ENCODE data around the gene ADM2. TPM values are rescaled to one million over a fixed set of nuclear protein-coding genes. Genes with fewer than 3 reads are reported as not detected.
"Not testable (repeated sequence)": the region's sequence is repeated elsewhere in the genome, so short reads cannot be mapped to it uniquely, and the experiment has no call there.

The ADM2 gene
- total RNA-seq, 2 donors from 2014 or later: 25.5 to 28.8 TPM

DNA sequence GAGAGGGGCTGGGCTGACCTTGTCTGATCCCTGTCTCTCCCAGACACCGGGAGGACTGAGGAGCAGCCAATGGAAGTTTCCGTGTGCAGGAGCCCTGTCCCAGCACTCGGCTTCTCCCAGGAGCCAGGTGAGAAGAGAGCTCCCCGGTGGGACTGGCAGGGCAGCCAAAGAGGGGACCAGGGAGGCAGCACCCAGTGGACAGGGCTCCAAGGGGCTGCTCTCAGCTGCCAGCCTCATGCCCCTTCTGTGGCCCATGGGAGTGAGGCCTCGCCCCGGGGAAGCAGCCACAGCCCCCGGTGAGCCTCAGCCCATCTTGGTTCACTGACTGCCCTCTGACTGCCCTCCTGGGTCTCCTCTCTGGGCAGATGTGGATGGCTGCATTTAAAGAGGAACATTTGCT lies 37.3 kb downstream of the ADM2 start:
- Mint-ChIP-seq H3K4me1 (ENCODE audit: low read depth) (peaks cover 25% of the 10 kb centered on the region), H3K27me3 (ENCODE audit: low read depth) (no peaks in the 10 kb centered on the region), H3K36me3 (ENCODE audit: insufficient read depth in 2 of 2) (peaks cover 3 to 29% of the 10 kb centered on the region in 2 donors), H3K9me3 (no peaks in the 10 kb centered on the region), H3K27ac (no peak overlapping the region), H3K4me3 (no peak overlapping the region)
- no peak for ATAC-seq (replicated peaks in 1 of 2)
- no peak for DNase-seq

DNA sequence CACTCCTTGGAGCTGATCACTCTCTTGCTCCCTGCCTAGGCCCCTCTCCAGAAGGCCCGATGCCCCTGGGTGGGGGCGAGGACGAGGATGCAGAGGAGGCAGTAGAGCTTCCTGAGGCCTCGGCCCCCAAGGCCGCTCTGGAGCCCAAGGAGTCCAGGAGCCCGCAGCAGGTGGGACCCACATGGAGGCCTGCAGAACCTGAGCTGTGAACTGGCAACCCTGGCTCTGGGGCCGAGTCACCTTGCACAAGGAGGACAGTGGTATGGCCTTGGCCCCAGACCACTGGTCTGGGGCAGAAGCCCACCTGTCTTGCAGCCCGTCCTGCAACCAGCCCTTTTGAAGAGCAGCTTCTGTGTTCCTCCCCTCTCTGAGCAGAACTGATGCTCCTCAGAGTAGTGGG lies 37.8 kb downstream of the ADM2 start:
- ATAC-seq (replicated peaks in 1 of 2): no peak
- H3K27me3 Mint-ChIP-seq (ENCODE audit: low read depth): no peaks in the 10 kb centered on the region
- peaks cover 24% of the 10 kb centered on the region for H3K4me1 Mint-ChIP-seq (ENCODE audit: low read depth)
- H3K9me3 Mint-ChIP-seq: no peaks in the 10 kb centered on the region
- no peak overlapping the region for H3K4me3 Mint-ChIP-seq
- no peak overlapping the region for H3K27ac Mint-ChIP-seq
- no peak for DNase-seq
- H3K36me3 Mint-ChIP-seq (ENCODE audit: insufficient read depth in 2 of 2): peaks cover 3 to 27% of the 10 kb centered on the region in 2 donors

DNA sequence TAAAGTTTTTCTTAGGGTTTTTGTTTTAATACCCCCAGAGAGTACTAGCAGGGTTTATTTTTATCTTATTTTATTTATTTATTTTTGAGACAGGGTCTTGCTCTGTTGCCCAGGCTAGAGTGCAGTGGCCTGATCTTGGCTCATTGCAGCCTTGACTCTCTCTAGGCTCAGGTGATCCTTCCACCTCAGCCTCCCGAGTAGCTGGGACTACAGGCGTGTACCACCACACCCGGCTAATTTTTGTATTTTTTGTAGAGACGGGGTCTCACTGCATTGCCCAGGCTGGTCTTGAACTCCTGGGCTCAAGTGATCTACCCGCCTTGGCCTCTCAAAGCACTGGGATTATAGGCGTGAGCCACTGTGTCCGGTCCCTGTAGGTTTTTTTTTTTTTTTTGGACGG lies 38.8 kb downstream of the ADM2 start:
- H3K27me3 Mint-ChIP-seq (ENCODE audit: low read depth); H3K27ac Mint-ChIP-seq; H3K4me3 Mint-ChIP-seq; ATAC-seq (replicated peaks in 1 of 2); DNase-seq; H3K9me3 Mint-ChIP-seq: not testable (repeated sequence)
- H3K36me3 Mint-ChIP-seq (ENCODE audit: insufficient read depth in 2 of 2): peaks cover 4 to 24% of the 10 kb centered on the region in 2 donors
- peaks cover 25% of the 10 kb centered on the region for H3K4me1 Mint-ChIP-seq (ENCODE audit: low read depth)

DNA sequence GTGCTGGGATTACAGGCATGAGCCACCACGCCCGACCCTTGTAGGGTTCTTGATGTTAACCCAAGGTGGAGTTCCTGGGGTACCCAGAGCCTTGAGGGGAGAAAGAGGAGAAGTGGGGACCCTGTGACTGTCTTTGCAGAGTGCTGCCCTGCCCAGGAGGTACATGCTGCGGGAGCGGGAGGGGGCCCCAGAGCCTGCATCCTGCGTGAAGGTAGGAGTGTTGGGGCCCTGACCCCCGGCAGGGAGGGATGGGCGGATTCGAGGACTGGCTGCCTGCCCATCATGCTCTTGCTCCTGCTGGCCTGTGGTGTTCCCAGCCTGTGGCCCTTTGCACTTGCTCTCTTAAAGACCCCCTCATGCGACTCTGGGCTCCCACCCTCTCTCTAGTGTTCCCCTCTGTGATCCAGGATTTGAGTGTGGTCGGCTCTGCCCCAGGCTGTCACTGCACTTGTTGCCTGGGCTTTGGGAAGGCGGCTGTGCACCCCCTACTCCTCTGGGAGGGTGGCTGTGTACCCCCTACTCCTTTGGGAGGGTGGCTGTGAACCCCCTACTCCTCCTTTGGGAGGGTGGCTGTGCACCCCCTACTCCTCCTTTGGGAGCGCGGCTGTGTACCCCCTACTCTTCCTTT lies 39.6 kb downstream of the ADM2 start:
- Mint-ChIP-seq H3K27me3 (ENCODE audit: low read depth) (no peaks in the 10 kb centered on the region), H3K27ac (no peak overlapping the region), H3K36me3 (ENCODE audit: insufficient read depth in 2 of 2) (peaks cover 4 to 21% of the 10 kb centered on the region in 2 donors), H3K4me1 (ENCODE audit: low read depth) (peaks cover 19% of the 10 kb centered on the region), H3K9me3 (no peaks in the 10 kb centered on the region), H3K4me3 (no peak overlapping the region)
- no peak for DNase-seq
- no peak for ATAC-seq (replicated peaks in 1 of 2)

DNA sequence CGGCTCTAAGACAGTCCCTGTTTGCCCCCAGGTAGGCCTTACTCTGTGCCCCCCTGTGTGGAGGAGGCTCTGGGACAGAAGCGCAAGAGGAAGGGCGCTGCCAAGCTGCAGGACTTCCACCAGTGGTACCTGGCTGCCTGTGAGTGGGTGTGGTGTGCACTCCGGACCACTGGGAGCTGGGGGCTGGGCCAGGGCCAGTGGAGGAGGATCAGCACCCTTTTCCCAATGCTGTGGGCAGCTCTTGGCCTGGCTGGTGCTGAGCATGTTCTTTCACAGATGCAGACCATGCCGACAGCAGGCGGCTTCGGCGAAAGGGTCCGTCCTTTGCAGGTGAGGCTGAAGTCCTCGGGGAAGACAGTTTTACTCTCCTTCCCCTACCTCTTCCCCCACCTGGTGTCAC lies 40.4 kb downstream of the ADM2 start:
- H3K27me3 Mint-ChIP-seq (ENCODE audit: low read depth): no peaks in the 10 kb centered on the region
- H3K27ac Mint-ChIP-seq: no peak overlapping the region
- ATAC-seq (replicated peaks in 1 of 2) (no peak), DNase-seq (no peak)
- peaks cover 4 to 16% of the 10 kb centered on the region in 2 donors for H3K36me3 Mint-ChIP-seq (ENCODE audit: insufficient read depth in 2 of 2)
- no peaks in the 10 kb centered on the region for H3K9me3 Mint-ChIP-seq
- H3K4me1 Mint-ChIP-seq (ENCODE audit: low read depth): peaks cover 19% of the 10 kb centered on the region
- H3K4me3 Mint-ChIP-seq: no peak overlapping the region

DNA sequence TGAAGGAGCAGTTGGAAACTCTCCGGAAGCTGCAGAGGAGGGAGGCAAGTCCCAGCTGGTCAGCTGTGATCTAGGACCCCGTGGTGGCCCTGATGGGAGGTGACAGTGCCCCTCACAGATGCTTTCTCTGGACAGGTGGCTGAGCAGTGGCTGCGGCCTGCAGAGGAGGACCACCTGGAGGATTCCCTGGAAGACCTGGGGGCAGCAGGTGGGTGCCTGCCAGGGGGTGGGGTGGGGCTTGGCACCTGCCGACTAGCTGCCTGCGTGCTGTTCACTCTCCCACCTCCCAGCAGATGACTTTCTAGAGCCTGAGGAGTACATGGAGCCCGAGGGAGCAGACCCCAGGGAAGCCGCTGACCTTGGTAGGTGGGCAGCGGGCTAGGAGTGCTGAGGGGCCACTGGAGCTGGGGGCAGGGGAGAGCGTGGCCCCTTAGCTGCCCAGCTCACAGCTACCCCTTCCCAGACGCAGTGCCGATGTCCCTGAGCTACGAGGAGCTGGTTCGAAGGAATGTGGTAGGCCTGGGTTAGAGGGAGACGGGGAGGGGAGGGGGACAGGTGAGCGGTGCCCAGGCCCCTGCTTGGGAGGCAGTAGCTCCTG lies 41.0 kb downstream of the ADM2 start:
- Mint-ChIP-seq H3K4me1 (ENCODE audit: low read depth) (peaks cover 25% of the 10 kb centered on the region), H3K27me3 (ENCODE audit: low read depth) (no peaks in the 10 kb centered on the region), H3K9me3 (no peaks in the 10 kb centered on the region), H3K36me3 (ENCODE audit: insufficient read depth in 2 of 2) (peaks cover 4 to 18% of the 10 kb centered on the region in 2 donors), H3K27ac (no peak overlapping the region), H3K4me3 (no peak overlapping the region)
- DNase-seq (no peak), ATAC-seq (replicated peaks in 1 of 2) (no peak)

DNA sequence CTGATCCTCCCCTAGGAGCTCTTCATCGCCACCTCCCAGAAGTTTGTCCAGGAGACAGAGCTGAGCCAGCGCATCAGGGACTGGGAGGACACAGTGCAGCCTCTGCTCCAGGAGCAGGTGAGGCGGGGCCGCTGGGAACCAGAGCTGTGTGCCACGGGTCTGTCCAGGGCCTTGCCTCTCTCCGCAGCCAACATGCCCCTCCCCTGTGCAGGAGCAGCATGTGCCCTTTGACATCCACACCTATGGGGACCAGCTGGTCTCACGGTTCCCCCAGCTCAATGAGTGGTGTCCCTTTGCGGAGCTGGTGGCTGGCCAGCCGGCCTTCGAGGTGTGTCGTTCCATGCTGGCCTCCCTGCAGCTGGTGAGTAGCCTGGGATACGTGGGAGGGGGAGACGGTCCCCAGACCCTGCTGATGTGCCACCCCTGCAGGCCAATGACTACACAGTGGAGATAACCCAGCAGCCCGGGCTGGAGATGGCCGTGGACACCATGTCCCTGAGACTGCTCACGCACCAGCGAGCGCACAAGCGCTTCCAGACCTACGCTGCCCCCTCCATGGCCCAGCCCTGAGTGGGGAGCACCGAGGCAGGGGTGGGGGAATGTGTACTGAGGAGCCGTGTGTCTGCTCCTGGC lies 41.6 kb downstream of the ADM2 start:
- peaks cover 5 to 21% of the 10 kb centered on the region in 2 donors for H3K36me3 Mint-ChIP-seq (ENCODE audit: insufficient read depth in 2 of 2)
- H3K4me3 Mint-ChIP-seq: peak overlapping the region; percentile 29
- ATAC-seq (replicated peaks in 1 of 2) (no peak), DNase-seq (no peak)
- H3K4me1 Mint-ChIP-seq (ENCODE audit: low read depth): peaks cover 31% of the 10 kb centered on the region
- H3K27ac Mint-ChIP-seq: no peak overlapping the region
- no peaks in the 10 kb centered on the region for H3K9me3 Mint-ChIP-seq
- no peaks in the 10 kb centered on the region for H3K27me3 Mint-ChIP-seq (ENCODE audit: low read depth)

DNA sequence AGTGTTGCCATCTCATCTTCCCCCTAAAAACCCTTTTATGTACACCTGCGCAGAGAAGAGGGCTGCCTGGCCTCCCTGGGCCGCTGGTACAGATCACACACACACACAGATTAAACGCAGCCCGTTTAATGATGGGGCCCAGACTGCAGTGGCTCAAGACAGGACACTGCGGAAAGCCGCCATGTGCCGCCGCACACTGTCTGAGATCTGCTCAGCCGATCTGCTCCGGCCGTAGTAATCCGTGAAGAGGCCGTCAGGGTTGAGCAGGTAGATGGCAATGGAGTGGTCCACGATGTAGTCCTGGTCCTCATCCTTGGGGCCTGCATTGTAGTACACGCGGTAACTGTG lies 42.1 kb downstream of the ADM2 start:
- H3K27ac Mint-ChIP-seq: no peak overlapping the region
- no peaks in the 10 kb centered on the region for H3K9me3 Mint-ChIP-seq
- ATAC-seq (replicated peaks in 1 of 2) (no peak), DNase-seq (no peak)
- peak overlapping the region; percentile 29 to 96 for H3K4me3 Mint-ChIP-seq
- H3K27me3 Mint-ChIP-seq (ENCODE audit: low read depth): no peaks in the 10 kb centered on the region
- peaks cover 34% of the 10 kb centered on the region for H3K4me1 Mint-ChIP-seq (ENCODE audit: low read depth)
- peaks cover 9 to 22% of the 10 kb centered on the region in 2 donors for H3K36me3 Mint-ChIP-seq (ENCODE audit: insufficient read depth in 2 of 2)

DNA sequence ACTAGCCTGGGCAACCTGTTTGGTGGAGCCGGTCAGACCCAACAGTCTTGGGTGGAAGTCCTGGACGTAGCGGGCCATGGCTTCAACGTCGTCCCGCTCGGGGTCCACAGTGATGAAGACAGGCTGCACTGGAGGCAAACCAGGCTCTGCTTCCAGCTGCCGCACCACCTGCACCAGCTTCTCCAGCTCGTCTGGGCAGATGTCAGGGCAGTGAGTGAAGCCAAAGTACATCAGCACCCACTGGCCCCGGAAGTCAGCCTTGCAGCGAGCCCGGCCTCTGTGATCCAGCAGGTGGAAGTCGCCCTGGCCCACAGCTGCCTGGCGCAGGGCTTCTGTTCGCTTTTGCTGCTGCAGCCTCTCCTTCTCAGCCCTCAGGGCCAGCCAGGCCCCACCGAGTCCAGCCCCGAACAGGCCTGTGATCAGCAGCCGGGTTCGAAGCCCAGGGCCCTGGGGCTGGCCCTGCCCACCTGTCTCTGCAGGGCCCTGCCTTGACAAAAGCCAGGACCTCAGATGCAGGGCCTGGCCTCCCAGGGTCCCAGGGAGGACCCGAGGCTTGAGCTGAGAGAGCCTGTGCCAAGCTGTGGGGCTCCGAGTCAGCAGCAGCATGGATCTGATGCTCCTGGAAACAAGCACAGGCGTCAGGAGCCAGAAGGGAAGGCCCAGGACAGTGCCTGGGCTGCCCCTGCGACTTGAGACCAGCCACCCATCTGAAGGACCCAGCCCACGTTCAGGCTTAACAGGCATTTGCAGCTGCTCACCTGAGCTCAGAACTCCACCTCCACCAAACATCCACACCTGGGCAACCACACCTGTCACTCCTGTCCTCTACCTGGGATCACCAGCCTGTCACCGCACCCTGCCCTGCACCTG lies 42.7 kb downstream of the ADM2 start:
- peaks cover 39% of the 10 kb centered on the region for H3K4me1 Mint-ChIP-seq (ENCODE audit: low read depth)
- no peaks in the 10 kb centered on the region for H3K27me3 Mint-ChIP-seq (ENCODE audit: low read depth)
- ATAC-seq (replicated peaks in 1 of 2) (no peak), DNase-seq (no peak)
- H3K27ac Mint-ChIP-seq: peak overlapping the region; percentile 94
- H3K4me3 Mint-ChIP-seq: peak overlapping the region; percentile 90 to 96
- H3K9me3 Mint-ChIP-seq: no peaks in the 10 kb centered on the region
- peaks cover 11 to 24% of the 10 kb centered on the region in 2 donors for H3K36me3 Mint-ChIP-seq (ENCODE audit: insufficient read depth in 2 of 2)

DNA sequence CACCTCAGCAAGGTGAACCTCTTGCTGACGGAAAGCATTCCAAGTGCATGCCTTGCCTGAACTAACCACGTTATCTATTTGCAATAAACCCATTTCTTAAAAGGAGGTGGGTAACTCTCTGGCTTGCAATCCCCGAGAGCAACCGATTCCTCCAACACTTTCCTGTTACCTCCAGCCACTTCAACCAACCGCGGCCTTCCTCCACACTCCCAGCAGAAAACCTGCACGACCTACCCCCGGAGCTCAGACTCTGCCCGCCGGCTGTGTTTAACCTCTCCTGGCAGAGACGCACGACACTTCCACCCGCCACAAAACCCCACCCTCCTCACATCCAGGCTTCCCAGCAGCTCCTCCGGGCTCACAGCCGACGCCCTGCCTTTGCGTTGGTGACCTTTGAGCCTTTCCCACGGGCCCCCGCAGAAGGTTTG lies 43.3 kb downstream of the ADM2 start:
- H3K4me3 Mint-ChIP-seq: peak overlapping the region; percentile 90 to 96
- no peaks in the 10 kb centered on the region for H3K27me3 Mint-ChIP-seq (ENCODE audit: low read depth)
- peaks cover 39% of the 10 kb centered on the region for H3K4me1 Mint-ChIP-seq (ENCODE audit: low read depth)
- peaks cover 11 to 20% of the 10 kb centered on the region in 2 donors for H3K36me3 Mint-ChIP-seq (ENCODE audit: insufficient read depth in 2 of 2)
- DNase-seq (no peak), ATAC-seq (replicated peaks in 1 of 2) (no peak)
- H3K9me3 Mint-ChIP-seq: no peaks in the 10 kb centered on the region
- peak overlapping the region; percentile 94 for H3K27ac Mint-ChIP-seq

DNA sequence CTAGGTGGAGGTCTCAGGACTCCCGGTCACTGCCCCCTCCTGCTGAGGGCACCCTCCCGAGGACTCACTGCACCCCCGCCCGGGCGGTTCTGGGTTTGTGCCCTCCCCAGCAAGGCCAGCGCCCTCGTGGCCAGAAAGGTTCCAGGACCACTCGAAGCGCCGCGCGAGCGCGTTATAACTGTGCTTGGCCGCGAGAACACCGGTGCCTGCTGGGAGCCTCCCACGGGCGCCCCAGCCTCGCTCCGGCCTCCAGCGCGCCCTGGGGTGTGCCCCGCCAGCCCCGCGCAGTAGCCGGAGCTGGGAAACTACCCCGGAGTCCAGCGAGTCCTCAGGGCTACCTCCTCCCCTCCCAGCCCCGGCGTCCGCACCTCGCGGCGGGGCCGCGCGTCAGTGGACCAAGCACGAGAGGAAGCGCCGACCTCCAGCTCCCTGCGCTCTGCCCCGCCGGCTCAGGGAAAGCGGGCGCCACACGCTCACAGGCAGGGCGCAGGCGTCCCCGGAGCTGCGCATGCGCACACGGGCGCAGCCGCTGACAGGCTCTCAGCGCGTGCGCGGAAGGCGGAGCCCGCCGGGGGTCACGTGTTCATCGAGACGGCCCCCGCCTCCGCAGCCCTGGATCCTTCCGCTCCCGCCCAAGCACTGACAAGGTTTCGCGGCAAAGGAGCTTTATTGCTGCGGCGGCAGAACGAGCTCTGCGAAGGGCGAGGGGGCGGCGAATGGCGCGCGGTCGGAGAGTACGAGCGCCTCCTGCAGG lies 43.9 kb downstream of the ADM2 start, which contains the start of gene SCO2:
Gene SCO2, minus strand, starts transcription at position 495 of the 754 bp plus-strand sequence. CDS start 1,187 bp downstream, outside the sequence.
- ATAC-seq (replicated peaks in 1 of 2): peak; percentile 56 to 61
- peaks cover 11 to 14% of the 10 kb centered on the region in 2 donors for H3K36me3 Mint-ChIP-seq (ENCODE audit: insufficient read depth in 2 of 2)
- no peaks in the 10 kb centered on the region for H3K27me3 Mint-ChIP-seq (ENCODE audit: low read depth)
- H3K27ac Mint-ChIP-seq: peak within 1 kb of the TSS; percentile 94
- DNase-seq: peak; percentile 99
- no peaks in the 10 kb centered on the region for H3K9me3 Mint-ChIP-seq
- peaks cover 39% of the 10 kb centered on the region for H3K4me1 Mint-ChIP-seq (ENCODE audit: low read depth)
- H3K4me3 Mint-ChIP-seq: peak within 1 kb of the TSS; percentile 90 to 96

DNA sequence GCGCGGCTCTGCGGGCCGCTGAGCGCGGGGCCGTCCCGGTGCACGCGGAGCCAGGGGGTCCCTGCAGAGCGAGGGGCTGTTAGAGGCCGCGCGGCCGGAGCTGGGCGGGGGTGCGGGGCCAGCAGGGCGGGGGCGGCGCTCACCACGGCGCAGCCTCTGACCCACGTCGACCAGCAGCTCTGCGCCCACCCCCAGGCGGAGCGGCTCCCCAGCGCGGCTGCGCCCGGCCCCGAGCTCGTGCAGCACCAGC lies 44.4 kb downstream of the ADM2 start:
- Mint-ChIP-seq H3K27ac (peak overlapping the region; percentile 14), H3K27me3 (ENCODE audit: low read depth) (no peaks in the 10 kb centered on the region), H3K4me3 (peak overlapping the region; percentile 90 to 96), H3K4me1 (ENCODE audit: low read depth) (peaks cover 39% of the 10 kb centered on the region), H3K9me3 (no peaks in the 10 kb centered on the region), H3K36me3 (ENCODE audit: insufficient read depth in 2 of 2) (peaks cover 12 to 13% of the 10 kb centered on the region in 2 donors)
- ATAC-seq (replicated peaks in 1 of 2) (no peak), DNase-seq (no peak)
